ENCODE results near the gene HCFC1R1. TPM values are rescaled to one million over a fixed set of nuclear protein-coding genes. Genes with fewer than 3 reads are reported as not detected.

The HCFC1R1 gene
- total and polyA plus RNA-seq, 2 experiments from 2014 or later, result 30.2 to 192 TPM

- TF ChIP-seq, protein P1, sequence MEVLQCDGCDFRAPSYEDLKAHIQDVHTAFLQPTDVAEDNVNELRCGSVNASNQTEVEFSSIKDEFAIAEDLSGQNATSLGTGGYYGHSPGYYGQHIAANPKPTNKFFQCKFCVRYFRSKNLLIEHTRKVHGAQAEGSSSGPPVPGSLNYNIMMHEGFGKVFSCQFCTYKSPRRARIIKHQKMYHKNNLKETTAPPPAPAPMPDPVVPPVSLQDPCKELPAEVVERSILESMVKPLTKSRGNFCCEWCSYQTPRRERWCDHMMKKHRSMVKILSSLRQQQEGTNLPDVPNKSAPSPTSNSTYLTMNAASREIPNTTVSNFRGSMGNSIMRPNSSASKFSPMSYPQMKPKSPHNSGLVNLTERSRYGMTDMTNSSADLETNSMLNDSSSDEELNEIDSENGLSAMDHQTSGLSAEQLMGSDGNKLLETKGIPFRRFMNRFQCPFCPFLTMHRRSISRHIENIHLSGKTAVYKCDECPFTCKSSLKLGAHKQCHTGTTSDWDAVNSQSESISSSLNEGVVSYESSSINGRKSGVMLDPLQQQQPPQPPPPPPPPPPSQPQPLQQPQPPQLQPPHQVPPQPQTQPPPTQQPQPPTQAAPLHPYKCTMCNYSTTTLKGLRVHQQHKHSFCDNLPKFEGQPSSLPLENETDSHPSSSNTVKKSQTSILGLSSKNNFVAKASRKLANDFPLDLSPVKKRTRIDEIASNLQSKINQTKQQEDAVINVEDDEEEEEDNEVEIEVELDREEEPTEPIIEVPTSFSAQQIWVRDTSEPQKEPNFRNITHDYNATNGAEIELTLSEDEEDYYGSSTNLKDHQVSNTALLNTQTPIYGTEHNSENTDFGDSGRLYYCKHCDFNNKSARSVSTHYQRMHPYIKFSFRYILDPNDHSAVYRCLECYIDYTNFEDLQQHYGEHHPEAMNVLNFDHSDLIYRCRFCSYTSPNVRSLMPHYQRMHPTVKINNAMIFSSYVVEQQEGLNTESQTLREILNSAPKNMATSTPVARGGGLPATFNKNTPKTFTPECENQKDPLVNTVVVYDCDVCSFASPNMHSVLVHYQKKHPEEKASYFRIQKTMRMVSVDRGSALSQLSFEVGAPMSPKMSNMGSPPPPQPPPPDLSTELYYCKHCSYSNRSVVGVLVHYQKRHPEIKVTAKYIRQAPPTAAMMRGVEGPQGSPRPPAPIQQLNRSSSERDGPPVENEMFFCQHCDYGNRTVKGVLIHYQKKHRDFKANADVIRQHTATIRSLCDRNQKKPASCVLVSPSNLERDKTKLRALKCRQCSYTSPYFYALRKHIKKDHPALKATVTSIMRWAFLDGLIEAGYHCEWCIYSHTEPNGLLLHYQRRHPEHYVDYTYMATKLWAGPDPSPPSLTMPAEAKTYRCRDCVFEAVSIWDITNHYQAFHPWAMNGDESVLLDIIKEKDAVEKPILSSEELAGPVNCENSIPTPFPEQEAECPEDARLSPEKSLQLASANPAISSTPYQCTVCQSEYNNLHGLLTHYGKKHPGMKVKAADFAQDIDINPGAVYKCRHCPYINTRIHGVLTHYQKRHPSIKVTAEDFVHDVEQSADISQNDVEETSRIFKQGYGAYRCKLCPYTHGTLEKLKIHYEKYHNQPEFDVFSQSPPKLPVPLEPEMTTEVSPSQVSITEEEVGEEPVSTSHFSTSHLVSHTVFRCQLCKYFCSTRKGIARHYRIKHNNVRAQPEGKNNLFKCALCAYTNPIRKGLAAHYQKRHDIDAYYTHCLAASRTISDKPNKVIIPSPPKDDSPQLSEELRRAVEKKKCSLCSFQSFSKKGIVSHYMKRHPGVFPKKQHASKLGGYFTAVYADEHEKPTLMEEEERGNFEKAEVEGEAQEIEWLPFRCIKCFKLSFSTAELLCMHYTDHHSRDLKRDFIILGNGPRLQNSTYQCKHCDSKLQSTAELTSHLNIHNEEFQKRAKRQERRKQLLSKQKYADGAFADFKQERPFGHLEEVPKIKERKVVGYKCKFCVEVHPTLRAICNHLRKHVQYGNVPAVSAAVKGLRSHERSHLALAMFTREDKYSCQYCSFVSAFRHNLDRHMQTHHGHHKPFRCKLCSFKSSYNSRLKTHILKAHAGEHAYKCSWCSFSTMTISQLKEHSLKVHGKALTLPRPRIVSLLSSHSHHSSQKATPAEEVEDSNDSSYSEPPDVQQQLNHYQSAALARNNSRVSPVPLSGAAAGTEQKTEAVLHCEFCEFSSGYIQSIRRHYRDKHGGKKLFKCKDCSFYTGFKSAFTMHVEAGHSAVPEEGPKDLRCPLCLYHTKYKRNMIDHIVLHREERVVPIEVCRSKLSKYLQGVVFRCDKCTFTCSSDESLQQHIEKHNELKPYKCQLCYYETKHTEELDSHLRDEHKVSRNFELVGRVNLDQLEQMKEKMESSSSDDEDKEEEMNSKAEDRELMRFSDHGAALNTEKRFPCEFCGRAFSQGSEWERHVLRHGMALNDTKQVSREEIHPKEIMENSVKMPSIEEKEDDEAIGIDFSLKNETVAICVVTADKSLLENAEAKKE (CRISPR knock-in tag; IDR thresholded peaks at IDR 0.05), result no peak
These were observed 4.4 kb upstream of the HCFC1R1 start (continued) for GRCh38 chr16:3027983-3028715.

DNA sequence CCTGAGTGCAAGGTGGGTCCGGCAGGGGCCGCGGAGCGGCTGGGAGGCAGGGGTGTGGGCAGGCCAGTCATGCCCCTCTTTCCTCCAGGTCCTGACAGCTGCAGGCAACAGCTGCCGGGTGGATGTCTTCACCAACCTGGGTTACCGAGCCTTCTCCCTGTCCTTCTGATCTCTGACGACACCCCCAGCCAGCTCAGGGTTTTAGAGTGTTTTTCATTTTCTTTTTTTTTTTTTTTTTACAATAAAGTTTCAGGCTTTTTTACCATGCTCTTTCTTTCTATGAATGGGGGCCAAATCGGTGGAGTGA is 3.7 kb upstream of the HCFC1R1 start:
- 0 out of 2 replicates have a peak overlapping the region, but pooled peaks have one; percentile 84 for H3K27ac ChIP-seq (ENCODE audit: low read depth)
- H3K9me2 ChIP-seq (ENCODE audit: insufficient read depth), result no peaks in the 10 kb centered on the region
- no peaks in the 10 kb centered on the region; the same call in 1 of the 3 replicates for H3K9me3 Mint-ChIP-seq
- DNase-seq (ENCODE audit: low spot score), result no peak
- H3K36me3 ChIP-seq (ENCODE audit: insufficient read depth), result no peaks in the 10 kb centered on the region
- peak overlapping the region; percentile 51 for H3K4me3 ChIP-seq
- H3K4me1 Mint-ChIP-seq, result peaks cover 33% of the 10 kb centered on the region
- peaks cover 34% of the 10 kb centered on the region for H3K4me1 ChIP-seq (ENCODE audit: insufficient read depth)
- H3K27me3 ChIP-seq (ENCODE audit: insufficient read depth), result peaks cover 16% of the 10 kb centered on the region
- peaks cover 6% of the 10 kb centered on the region; the same call in 1 of the 2 replicates for H3K79me2 ChIP-seq (replicated peaks; ENCODE audit: insufficient read depth)
- H3K4me2 ChIP-seq, result peak overlapping the region; percentile 77
- peaks cover 36% of the 10 kb centered on the region for H3K27me3 Mint-ChIP-seq (ENCODE audit: insufficient read depth, low read depth, poor library complexity)
- peaks cover 54% of the 10 kb centered on the region for H3F3A ChIP-seq (replicated peaks; ENCODE audit: low read depth)
- peaks cover 27% of the 10 kb centered on the region for H4K20me1 ChIP-seq (replicated peaks; ENCODE audit: insufficient read depth)
- H3K4me3 Mint-ChIP-seq, result peak overlapping the region; percentile 34; the same call in 1 of the 3 replicates
- no peak overlapping the region for H2AFZ ChIP-seq
- no peak overlapping the region for H3K27ac Mint-ChIP-seq
- no peak for ATAC-seq
- peaks cover 45% of the 10 kb centered on the region for H3K36me3 Mint-ChIP-seq (ENCODE audit: low read depth)
- TF ChIP-seq STAT1 (IDR thresholded peaks at IDR 0.05; ENCODE audit: unreplicated experiment), result no peak
- TF ChIP-seq NANOG (IDR thresholded peaks at IDR 0.05; ENCODE audit: borderline replicate concordance), result no peak
- TF ChIP-seq POLR2AphosphoS5 (IDR thresholded peaks at IDR 0.05; ENCODE audit: low read depth), result no peak
- TF ChIP-seq, protein P2, sequence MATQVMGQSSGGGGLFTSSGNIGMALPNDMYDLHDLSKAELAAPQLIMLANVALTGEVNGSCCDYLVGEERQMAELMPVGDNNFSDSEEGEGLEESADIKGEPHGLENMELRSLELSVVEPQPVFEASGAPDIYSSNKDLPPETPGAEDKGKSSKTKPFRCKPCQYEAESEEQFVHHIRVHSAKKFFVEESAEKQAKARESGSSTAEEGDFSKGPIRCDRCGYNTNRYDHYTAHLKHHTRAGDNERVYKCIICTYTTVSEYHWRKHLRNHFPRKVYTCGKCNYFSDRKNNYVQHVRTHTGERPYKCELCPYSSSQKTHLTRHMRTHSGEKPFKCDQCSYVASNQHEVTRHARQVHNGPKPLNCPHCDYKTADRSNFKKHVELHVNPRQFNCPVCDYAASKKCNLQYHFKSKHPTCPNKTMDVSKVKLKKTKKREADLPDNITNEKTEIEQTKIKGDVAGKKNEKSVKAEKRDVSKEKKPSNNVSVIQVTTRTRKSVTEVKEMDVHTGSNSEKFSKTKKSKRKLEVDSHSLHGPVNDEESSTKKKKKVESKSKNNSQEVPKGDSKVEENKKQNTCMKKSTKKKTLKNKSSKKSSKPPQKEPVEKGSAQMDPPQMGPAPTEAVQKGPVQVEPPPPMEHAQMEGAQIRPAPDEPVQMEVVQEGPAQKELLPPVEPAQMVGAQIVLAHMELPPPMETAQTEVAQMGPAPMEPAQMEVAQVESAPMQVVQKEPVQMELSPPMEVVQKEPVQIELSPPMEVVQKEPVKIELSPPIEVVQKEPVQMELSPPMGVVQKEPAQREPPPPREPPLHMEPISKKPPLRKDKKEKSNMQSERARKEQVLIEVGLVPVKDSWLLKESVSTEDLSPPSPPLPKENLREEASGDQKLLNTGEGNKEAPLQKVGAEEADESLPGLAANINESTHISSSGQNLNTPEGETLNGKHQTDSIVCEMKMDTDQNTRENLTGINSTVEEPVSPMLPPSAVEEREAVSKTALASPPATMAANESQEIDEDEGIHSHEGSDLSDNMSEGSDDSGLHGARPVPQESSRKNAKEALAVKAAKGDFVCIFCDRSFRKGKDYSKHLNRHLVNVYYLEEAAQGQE (IDR thresholded peaks at IDR 0.05; ENCODE audit: unreplicated experiment), result no peak
- no peak for TF ChIP-seq ZNF331 (CRISPR knock-in tag; IDR thresholded peaks at IDR 0.05; ENCODE audit: low read depth)
- no peak for TF ChIP-seq EZH2 (IDR thresholded peaks at IDR 0.05; ENCODE audit: low read depth, unreplicated experiment)
- TF ChIP-seq CTCF (conservative IDR thresholded peaks at IDR 0.05; ENCODE audit: low read depth in 2 of 2), result no peak
- TF ChIP-seq ETS1 (IDR thresholded peaks at IDR 0.05), result no peak

Measured in GM23338 (cell line).